Measurements from ENCODE around the gene HOXA6.

HOXA6 gene

DNA sequence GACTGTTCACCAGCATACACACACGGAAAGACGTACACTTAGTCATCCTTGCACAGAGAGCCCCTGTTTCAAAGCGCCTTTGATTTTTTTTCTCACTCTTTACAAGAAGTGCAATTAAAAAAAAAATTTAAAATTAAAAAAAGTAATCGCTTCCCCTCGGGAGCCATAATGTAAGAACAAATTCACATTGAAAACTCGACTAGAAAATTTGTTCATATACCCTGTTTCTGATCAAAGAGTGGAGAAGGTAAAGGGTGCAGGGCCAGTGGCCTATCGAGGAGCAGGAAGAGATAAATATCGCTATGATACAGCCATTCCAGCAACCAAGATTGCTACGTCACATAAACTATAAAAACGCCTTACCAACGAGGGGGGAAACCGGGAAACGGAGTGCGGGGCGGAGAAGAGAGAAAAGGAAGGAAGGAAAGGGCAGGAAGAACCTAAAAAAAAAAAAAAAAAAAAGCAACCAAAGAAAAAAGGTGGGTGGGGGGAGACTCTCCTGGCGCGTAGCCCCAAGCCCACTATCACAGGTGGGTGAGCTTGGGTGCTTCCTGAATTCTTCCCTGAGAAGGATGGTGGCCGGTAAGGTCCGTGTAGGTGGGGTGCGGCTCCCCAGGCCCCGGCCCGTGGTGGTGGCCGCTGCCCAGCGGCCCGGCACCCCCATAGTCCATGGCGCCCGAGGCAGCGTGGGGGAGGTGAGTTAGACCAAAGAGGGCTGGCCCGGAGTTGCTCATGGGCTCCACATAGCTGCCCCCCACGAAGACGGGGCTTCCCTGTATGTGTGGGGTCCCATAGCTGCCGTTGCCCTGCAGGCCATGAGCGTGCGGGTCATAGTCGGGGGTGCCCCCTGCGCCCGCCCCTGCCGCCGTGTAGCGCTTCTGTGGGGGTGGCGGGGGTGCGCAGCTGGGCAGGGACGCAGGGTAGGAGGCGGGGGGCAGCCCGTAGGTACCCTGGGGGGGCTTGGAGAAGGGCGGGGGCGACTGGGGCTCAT is 39.9 kb downstream of the HOXA6 start:
- no peak for DNase-seq

DNA sequence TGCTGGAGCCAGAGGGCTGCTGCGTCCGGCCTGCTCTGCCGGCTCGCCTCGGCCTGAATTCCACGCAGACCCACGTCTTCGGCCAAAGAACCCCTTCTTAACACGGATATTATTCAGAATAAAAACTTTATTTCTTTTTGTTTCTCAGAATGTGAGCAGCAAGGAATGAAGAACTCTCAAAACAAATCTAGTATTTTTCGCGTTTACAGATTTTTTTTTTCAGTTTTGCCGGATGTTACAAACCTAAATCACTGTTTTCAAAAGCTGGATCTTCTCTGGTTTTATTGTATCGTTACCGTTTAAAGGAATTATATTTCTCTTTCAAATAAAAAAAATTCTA is 40.7 kb downstream of the HOXA6 start:
- no peak for DNase-seq

DNA sequence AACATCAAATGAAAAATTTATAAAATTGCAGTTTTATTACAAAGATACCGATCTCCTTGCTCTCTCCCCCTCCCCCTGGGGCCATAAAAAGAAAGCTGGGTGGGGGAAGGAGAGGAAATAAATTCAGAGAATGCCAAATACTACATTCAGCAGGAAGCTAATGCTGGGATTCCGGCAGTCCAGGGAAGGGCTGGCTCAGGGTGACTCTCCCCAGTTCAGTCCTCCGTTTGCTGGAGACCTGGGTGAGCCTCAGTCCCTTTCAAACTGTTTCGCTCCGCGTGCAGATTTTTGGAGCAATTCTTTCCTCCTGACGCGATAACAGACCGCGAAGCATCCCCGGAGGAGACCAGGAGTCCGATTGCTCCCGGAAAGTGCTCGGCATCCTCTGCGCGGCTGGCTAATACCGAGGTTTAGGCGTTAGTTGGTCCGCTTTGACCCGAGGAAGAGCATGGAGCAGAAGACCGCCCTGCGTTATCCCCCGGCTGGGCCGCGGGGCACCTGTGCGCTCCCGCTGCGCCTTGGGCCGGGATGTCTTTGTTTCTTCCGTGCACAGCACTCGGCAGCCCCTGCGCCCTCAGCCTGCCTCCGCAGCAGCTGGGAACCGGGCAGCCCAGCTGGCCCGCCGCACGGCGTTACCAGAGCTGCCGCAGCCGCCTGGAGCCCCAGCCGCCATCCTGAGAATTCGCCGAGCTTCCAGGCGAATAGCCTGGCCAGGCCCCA is 41.2 kb downstream of the HOXA6 start:
- no peak for DNase-seq

DNA sequence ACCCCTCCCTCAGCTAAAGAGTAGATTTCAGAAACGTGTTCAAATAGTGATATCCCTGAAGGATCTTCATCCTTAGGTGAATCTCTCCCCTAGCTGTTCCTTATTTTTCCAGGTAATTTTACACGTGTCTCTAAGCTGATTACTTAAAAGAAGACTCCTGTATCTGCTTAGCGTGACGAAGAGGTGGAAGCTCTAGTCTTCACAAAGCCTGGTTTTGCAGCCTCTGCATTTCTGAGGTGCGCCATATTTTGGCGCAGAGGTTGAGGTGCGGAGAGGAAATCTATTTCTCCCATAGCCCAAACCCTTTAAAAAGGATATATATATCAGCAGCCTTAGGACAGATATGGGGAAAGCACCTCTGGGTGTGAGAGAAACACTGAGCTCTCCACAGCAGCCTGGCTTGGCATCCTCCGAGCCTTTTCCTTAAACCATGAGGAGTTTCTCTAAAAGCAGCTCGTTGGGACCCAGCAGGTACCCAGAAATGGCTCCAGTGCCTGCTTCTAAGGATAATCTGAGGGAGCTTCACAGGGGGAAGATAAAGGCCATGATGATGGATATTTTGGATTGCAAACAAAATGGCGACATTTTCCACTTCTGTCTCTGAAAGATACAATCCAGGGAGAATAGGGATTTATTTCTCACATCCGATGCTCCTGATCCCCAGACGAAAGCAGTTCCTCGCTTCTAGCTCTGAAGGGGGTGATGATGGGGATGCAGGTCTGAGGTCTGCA is 42.1 kb downstream of the HOXA6 start:
- no peak for DNase-seq

DNA sequence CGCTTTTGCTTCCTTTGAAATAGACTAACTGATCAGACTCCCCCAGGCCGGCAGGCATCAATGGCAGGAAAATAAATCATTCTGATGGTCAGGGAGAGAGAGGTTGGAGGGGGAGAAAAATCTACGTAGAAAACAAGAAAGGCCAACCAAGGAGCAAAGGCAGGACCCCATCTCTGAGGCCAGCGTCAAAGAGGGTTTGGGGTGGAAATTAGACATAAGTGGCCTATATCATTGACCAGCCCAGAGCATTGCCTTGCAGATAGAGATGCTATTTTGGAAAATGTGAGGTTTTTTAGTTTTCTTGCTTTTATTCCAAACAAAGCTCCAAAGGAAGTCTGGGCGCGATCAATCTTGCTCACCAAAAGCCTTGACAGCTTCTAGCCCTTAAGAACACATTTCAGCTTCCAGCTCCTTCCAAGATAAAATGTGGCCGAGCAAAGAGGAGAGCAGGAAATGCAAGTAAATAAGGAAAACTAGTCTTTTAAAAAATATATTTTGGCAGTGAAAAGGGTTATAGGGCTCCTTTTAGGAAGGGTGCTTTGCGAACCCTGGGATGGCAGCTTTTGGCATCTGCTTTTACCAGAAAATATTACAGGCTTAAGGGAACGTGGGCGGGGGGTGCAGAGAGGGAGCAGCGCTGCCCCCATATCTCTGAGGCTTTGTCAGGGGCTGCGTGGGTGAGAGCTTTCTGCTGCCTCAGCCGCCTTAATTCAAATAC is 43.1 kb downstream of the HOXA6 start:
- no peak for DNase-seq

DNA sequence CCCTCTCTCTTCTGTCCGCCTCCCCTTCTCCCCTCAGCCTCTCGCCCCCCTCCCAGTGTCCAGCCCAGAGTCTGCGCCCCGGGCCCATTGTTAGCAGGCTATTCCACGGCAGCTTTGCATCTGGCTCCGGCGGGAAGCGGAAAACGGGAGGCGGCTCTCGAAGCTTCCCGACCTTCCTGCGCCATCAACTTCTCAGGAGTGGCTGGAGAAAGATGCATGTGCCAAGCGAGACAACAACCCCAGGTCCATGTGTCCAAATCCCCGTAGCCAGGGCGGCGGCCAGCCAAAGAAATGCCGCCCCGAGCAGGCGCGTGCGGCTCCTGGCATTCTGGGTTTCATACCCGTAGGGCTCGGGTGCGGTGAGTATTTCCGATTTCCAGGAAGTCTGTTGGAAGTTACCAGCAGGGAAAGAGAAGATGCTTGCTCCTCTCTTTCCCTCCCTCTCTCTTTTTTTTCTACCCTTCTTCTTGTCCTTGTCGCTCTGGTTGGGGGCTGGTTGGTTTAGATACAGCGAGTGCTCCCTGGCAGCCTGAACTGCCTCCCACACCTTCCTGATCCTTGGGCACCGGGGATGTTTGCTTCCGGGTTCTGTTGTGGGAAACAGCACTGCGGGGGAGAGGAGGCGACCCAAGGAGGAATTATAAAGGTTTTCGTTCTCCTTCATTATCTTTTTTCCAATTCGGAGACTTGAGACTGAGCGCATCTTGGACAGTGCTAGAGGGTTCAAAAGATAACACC is 43.9 kb downstream of the HOXA6 start:
- no peak for DNase-seq

DNA sequence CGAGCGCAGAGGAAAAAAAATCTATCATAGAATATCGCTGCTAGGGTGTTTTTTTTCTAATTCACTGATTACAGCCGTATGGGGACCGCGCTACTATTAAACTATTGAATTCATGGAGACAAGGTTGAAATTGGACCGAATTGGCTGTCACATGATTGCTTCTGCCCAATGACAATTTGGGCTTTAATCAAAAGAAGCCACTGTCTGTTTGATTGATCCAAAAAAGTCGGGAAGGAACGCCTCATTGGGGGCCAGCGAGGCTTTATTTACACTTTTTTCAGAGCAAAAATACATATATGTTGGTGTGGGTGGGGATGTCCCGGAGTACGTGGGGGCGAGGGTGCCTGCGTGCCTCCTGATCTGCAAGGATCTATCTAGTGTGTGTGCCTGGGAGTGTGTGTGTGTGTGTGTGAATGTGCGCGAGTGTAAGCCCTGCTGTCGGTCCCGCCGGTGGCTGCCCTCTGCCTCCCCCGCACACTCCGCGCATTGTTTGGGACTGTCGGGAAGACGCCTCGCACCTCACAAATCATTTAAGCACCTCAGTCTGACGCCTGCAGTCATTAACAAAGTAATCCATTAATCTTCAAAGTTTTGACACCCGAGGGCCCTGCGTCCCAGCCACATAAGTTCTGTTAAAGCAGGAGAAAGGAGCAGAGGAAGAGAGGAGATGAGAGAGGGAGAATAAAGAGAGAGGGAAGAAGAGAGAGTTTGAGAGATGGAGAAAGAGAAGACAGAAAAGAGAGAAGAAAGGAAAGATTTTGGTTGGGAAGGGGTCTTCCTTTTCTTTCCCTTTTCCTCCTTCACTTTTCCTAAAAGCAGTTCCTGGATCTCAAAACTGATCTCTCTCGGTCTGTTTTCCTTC is 44.8 kb downstream of the HOXA6 start, which contains the start of gene HOXA2:
Gene HOXA2 (minus strand): TSS at position 103 of the 862 bp plus-strand sequence. CDS start 183 bp downstream, outside the sequence.
- DNase-seq, result no peak

DNA sequence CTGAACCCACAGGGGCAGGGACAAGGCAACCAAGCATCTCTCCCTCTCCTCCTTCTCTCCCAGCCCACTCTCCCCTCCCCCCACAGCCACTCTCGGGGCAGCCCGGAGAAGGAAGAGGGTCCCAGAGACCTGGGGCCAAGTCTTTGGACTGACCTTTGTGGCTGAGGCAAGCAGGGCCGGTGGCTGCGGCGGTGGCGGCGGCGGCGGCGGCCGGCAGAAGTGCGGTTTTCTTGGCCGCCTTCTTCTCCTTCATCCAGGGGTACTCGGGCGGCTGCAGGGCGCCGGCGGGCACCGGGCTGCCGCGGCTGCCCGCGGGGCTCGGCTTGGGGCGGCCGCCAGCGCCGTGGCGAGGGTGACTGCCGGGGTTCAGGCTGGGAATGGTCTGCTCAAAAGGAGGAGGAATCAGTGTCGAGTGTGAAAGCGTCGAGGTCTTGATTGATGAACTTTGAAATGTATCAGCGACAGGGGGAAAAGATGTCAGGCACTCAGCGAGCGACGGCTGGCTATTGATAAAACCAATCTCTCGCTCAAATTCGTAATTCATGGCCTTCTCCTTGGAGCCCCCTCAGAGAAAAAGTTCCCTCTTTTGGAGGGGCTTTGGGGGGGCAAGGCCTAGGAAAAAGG is 45.5 kb downstream of the HOXA6 start:
- DNase-seq, result no peak

DNA sequence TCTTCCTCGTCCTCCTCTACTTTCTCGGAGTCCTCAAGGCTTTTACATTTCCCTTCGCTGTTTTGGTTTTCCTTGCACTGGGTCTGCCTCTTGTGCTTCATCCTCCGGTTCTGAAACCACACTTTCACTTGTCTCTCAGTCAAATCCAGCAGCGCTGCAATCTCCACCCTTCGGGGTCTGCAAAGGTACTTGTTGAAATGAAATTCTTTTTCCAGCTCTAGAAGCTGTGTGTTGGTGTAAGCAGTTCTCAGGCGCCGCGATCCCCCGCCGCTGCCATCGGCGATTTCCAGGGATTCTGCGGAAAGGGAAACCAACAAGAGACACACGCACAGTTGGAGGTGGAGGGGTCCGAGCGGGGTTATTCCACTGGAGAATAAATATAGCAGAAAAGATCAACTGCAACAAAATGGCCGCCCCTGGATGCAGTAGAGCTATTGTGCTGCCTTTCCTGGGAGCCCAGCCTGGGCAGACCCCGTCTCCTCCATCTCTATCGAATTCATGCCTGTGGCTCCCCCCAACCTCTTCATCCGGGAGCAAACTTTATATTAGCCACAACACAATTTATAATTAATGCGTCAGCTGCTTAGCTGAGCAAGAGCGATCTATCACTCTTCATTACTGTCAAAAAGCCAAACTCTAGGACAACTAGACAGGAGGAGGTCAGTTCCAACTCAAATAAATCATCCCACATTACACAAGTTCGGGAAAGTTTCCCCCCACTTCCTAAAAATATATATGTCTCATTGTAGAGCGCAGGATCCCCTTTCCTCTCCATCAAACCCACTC is 46.2 kb downstream of the HOXA6 start:
- no peak for DNase-seq

DNA sequence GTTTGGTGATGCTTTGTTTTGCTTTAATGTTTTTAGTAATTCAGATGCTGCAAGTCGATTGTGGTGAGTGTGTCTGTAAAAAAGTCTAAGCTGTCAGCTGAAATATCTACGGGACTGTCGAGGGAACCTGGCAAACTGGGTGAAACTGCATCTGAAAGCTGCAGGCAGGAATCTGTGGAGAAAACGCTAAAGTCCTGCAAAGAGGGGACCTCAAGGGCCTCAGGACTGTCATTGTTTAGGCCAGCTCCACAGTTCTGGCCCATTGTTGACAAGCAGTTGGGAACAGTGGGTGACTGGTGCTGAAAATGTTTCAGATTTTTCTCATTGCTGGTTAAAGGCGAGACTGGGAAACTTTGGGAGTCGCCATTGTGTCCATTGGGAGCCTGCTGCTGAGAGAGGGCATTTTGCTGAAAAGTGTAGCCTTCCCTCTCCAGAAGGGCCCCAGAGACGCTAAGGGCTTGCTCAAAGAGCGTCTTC is 46.8 kb downstream of the HOXA6 start:
- DNase-seq, result no peak

DNA sequence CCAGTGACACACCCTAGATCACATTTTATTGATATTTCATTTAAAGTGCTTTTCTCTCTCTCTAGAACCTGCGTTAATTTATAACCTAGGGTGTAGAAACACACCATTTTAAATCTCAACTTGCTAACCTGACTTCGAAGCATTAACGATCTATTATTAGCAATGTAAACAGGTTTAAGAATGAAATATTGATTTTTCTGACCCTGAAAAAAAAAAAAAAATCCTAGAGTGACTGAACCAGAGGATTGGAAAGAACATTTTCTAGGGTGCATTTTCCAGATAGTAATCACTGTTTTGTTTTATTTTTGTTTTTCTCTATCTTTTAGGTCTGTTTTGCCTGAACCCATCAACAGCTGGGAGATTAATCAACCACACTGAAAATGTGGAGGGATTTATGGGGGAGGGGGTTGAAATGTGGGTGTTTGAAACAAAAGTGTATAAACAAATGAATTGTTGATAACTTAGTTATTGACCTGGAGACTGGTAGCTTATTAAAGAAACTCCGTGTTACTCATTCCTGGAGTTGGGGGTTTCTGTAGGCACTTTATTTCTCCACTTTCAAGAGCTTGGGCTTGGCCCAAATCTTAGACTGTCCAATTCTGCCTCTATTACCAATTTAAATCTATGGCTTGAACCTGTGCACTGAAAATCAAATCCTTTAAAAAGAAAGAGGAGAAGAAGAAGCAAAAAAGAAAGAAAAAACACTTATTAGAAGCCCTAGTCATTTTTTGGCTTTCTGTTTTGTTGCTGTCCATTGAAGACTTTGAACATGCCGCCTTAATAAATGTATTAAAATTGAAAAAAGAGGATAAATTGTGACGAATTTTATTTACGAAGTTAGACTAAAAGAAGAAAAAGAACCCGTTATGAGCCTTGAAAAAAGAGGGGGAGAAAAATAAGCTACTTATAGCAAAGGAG is 47.9 kb downstream of the HOXA6 start:
- DNase-seq, result no peak

DNA sequence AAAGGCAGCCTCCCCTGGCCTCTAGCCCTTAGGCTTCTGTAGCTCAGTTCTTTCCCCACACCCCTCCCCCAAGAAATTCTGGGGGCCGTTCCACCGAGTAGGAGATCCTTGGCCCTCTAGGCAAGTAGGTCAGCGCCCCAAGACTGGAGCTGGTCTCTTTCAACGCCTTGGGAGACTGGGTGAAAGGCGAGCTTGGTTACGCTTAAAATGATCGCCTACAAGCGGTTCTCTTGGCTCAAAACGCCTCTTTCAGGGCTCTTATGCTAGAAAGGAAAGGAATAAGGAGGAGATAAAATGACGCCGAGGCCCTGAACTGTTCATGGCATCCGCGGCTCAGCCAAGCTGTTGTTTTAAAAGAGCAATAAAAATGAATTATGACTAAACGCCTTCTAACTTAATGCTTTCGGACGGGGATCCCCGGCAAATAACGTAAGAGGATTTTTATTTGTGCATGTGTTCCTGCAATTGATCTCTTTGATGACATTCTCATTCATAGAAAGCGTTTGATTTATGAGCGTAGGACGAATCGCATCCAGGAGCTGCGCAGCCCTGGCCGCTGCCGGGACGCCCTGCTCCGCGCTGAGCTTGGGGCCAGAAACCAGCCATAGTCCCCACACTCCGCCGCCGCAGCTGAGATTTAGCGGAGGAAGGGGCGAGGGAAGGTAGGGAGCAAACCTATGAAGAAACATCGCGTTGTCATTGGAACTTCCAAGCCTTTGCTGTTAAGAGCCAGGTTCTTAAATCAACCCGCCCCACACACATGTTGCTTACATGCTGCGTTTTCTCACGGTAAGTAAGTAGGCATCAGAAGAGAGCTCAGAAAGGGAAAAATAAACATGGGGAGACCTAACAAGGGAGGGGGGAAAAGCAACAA is 48.8 kb downstream of the HOXA6 start:
- no peak for DNase-seq

DNA sequence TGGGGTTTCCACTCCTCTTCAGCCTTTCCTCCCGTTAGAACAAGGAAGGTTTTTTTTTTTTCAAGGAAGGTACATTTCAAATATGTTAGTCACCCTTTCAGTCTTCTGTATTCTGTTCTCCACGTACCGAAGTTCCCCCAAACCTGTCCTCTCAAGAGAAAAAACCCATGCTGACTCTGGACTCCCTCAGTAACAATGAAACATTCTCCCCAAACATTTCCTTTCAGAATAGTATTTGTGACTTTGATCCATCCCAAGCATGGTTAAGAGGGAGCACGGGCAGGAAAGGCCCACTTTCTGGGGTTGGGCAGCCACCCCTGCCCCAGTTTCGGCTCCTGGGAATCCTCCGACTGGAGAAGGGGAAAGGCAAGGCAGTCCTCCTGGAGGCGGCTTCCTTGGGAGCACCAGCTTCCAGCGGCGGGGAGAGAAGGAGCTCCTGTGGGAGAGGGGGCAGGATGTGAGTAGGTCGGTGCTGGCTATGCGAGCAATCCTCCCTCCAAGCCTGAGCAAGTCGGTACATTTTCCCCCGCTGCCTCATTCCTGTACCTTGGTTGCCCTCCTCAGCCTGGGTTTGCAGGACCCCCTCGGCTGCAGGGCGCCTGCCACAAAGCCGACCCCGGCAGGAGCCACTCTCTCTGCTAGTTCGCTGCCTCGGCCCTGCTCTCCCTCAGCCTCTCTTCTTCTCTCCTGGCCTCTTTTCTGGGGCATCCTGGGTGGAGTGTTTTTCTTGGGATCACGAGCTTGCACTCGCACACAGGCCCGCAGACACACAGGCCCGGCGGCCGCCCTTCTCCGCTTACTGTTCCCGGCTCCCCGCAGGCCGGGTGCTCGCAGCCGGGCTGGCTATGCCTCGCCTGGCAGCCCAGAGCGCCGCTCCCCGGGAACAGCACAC is 49.6 kb downstream of the HOXA6 start:
- DNase-seq, result no peak

DNA sequence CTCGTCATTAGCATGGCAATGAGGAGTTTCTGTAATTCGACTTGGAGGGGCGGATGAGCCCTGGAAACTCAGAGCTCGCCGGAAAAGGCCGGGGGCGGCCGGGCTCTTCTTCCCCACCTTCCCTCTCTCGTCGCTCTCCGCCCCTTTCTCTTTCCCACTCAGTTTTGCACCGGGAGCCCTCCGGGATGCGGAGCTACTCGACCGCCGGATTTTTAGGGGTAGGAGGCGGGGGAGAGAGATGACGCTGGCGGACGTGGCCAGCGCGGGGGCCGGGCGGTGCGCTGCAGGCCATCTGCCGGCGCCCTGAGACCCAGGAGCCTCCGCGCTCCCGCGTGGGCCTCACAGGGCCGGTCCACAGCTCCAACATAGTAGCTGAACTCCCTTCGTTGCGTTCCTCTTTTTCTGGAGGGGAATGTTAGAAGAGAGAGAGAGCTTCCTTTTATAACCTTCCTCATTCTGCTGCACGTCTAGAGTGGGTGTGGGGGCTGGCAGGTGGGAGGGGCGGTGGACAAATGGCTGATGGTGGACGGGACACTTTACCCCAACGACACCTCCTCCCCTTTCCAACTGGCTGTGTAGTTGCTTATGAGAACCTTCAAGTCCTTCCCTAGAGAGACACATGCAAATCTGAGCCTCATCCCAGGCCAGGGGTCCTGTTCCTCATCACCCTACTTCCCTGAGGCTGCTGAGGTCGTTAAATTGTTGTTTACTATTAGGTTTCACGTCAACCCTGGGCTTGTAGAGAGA is 50.6 kb downstream of the HOXA6 start:
- DNase-seq, result no peak
